K562 (cell line): ENCODE measurements around the gene MEGF11. TPM values are rescaled to one million over a fixed set of nuclear protein-coding genes. Genes with fewer than 3 reads are reported as not detected.

Experiments used
- BRF1 ChIP-seq: IDR thresholded peaks from 3 replicates; pipeline ENCODE4 v1.6.1; 2011; ENCODE audit warnings: borderline replicate concordance, mild to moderate bottlenecking; ENCODE audit not compliant: insufficient read length; ENCODE audit errors: extremely low read depth
- C11orf30 ChIP-seq: fragments of 450-650 bp; IDR thresholded peaks from 2 replicates; pipeline ENCODE4 v1.6.1; 2016; ENCODE audit warnings: low read depth, mild to moderate bottlenecking
- CTBP1 ChIP-seq: fragments of 450-650 bp; IDR thresholded peaks from 2 replicates; pipeline ENCODE4 v1.6.1; 2016; ENCODE audit warnings: borderline replicate concordance
- ELF2 ChIP-seq: fragments of 250-450 bp; sonication (Bioruptor Pico); IDR thresholded peaks from 2 replicates; pipeline ENCODE4 v1.5.0; 2021; ENCODE audit warnings: mild to moderate bottlenecking
- EP300 ChIP-seq: IDR thresholded peaks from 2 replicates; pipeline ENCODE4 v1.6.1; 2012; ENCODE audit warnings: low read length, improper control_type of control experiment
- HNRNPLL ChIP-seq: fragments of 200-400 bp; formaldehyde crosslinking; IDR thresholded peaks from 2 replicates; pipeline ENCODE4 v1.6.1; 2017; ENCODE audit warnings: low read length, low read depth, mild to moderate bottlenecking; ENCODE audit not compliant: poor library complexity, severe bottlenecking
- MCM7 ChIP-seq, 2 experiments: fragments of 450-650 bp; IDR thresholded peaks; 2 replicates each; pipeline ENCODE4 v1.6.1; 2016 to 2018
- NR4A1 ChIP-seq, 2 experiments: fragments of 250-450 bp in 1 of 2; fragments of 450-650 bp in 1 of 2; sonication (Bioruptor Pico) in 1 of 2; IDR thresholded peaks; 2 replicates each; pipeline versions ENCODE4 v1.4.0 to v1.6.1; 2016 to 2020; ENCODE audit warnings: mild to moderate bottlenecking in 2 of 2, missing compliant biosample characterization in 1 of 2, missing genetic modification characterization in 1 of 2, moderate library complexity in 1 of 2
- NRF1 ChIP-seq, 2 experiments: fragments of 450-650 bp; IDR thresholded peaks in 1 of 2; conservative IDR thresholded peaks in 1 of 2; 2 replicates each; pipeline ENCODE4 v1.6.1; 2014; ENCODE audit warnings: mild to moderate bottlenecking in 2 of 2
- SMARCA4 ChIP-seq: fragments of 450-650 bp; IDR thresholded peaks from 2 replicates; pipeline ENCODE4 v1.6.1; 2016
- SMARCC2 ChIP-seq: fragments of 450-650 bp; IDR thresholded peaks from 2 replicates; pipeline ENCODE4 v1.6.1; 2017; ENCODE audit warnings: antibody characterized with exemption, moderate library complexity, mild to moderate bottlenecking, low read depth
- SRSF7 ChIP-seq: fragments of 200-400 bp; formaldehyde crosslinking; optimal IDR thresholded peaks from 2 replicates; pipeline ENCODE3; 2017; ENCODE audit warnings: mild to moderate bottlenecking, low read depth, low read length
- TAF7 ChIP-seq: fragments of 450-650 bp; IDR thresholded peaks from 2 replicates; pipeline ENCODE4 v1.6.1; 2016; ENCODE audit warnings: missing genetic modification characterization, missing compliant biosample characterization
- ZNF589 ChIP-seq: fragments of 200-800 bp; sonication (Bioruptor generic); IDR thresholded peaks from 2 replicates; pipeline ENCODE4 v1.6.1; 2016; ENCODE audit warnings: low read depth, missing genetic modification characterization, missing compliant biosample characterization
- polyA plus RNA-seq, 8 experiments: library from polyadenylated mRNA; depleted of rRNA in 4 of 8; stranded (reverse) in 5 of 8; unstranded in 3 of 8; fragments of >200 nt; fragmentation: Nextera tagmentation in 2 of 8; fragmentation: Illumina TruSeq in 1 of 8; extraction: Ambion mirVana in 2 of 8; extraction: Trizol in 1 of 8; gene quantifications; 2 replicates each; pipeline versions ENCODE4 v1.2.1 to v1.2.3, GENCODE V29; 2011 to 2014; ENCODE audit warnings: inconsistent platforms in 1 of 8, missing spikeins in 1 of 8
- total RNA-seq, 7 experiments: library from RNA; depleted of rRNA in 6 of 7; stranded (reverse); fragments of >200 nt in 6 of 7; fragmentation: Illumina TruSeq in 2 of 7; extraction: Trizol in 2 of 7; gene quantifications; 2 replicates each; pipeline versions ENCODE4 v1.2.1 to v1.2.3, GENCODE V29; 2011 to 2021; ENCODE audit warnings: low replicate concordance in 1 of 7
- TF ChIP-seq, protein P1 (sequence below): fragments of 250-450 bp; sonication (Bioruptor Pico); IDR thresholded peaks from 2 replicates; pipeline ENCODE4 v1.4.0; 2020; ENCODE audit warnings: borderline replicate concordance
- TF ChIP-seq, protein P2 (sequence below): sonication (generic); formaldehyde crosslinking; IDR thresholded peaks from 2 replicates; pipeline ENCODE4 v1.8.0; 2022; ENCODE audit warnings: mild to moderate bottlenecking, missing genetic modification reagents
- TF ChIP-seq, protein P3 (sequence below): sonication (generic); formaldehyde crosslinking; IDR thresholded peaks from 2 replicates; pipeline ENCODE4 v1.9.0; 2022; ENCODE audit warnings: mild to moderate bottlenecking, missing genetic modification reagents

MEGF11 gene
- total and polyA plus RNA-seq, 9 of the 15 experiments (the other 6 are each of a cell fraction or from before 2014, with no cell fraction given), result 0.06 to 0.23 (median 0.20) TPM; not detected in 6

DNA sequence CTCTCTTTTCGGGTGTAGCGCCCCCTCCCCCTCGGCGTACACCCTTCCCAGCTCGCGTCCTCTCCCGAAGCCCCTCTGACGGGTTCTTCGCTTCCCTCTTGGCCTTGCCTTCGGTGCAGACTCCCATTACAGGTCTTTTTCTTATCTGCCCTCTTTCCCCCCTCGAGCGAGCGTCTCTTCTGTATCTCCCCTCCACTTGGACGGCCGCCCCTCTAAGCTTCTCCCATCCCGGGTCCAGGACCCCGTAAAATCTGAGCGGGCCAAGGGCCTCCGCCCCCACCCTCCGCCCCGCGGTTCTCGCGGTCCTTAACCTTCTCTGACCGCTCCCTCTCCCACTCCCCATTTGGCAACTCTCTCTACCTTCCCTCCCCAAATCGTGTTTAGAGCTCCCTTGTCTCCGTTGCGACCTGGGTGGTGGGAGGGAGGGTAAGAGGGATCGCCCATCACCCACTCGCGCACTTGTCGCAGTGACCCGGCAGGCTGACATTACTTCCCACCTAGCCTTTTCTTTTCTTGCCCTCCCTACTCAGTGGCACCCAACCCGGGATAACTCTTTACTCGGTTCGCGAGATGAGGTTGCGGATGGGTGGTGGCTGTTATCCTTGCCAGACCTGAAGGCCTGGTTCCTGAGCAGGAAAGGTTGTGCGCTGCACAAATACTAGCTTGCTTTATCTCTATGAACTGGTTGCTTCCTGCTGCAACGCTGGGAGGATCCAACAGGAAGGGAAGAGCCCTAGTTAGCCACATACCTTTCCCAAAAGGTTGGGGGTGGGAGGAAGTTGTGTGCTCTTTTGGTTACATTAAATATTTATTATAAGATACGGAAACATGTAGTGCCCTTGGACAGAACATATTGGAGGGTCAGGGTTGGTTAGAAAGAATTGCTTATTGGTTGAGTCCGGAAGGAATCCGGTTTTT lies 383.3 kb downstream of the MEGF11 start (continued):
- no peak for TF ChIP-seq NR4A1 (CRISPR knock-in tag; IDR thresholded peaks at IDR 0.05)
- TF ChIP-seq NR4A1 (tag; IDR thresholded peaks at IDR 0.05), result no peak
- TF ChIP-seq C11orf30, result no peak
- 0 out of 2 replicates have a peak, but pooled peaks have one; percentile 32 for TF ChIP-seq ZNF589 (CRISPR knock-in tag)
- no peak for TF ChIP-seq ELF2 (CRISPR knock-in tag)
- TF ChIP-seq BRF1, result no peak
- no peak for TF ChIP-seq HNRNPLL
- no peak for TF ChIP-seq SRSF7
- TF ChIP-seq, protein P1, sequence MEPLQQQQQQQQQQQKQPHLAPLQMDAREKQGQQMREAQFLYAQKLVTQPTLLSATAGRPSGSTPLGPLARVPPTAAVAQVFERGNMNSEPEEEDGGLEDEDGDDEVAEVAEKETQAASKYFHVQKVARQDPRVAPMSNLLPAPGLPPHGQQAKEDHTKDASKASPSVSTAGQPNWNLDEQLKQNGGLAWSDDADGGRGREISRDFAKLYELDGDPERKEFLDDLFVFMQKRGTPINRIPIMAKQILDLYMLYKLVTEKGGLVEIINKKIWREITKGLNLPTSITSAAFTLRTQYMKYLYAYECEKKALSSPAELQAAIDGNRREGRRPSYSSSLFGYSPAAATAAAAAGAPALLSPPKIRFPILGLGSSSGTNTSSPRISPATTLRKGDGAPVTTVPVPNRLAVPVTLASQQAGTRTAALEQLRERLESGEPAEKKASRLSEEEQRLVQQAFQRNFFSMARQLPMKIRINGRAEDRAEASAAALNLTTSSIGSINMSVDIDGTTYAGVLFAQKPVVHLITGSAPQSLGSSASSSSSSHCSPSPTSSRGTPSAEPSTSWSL (CRISPR knock-in tag), result no peak
- TF ChIP-seq, protein P2, sequence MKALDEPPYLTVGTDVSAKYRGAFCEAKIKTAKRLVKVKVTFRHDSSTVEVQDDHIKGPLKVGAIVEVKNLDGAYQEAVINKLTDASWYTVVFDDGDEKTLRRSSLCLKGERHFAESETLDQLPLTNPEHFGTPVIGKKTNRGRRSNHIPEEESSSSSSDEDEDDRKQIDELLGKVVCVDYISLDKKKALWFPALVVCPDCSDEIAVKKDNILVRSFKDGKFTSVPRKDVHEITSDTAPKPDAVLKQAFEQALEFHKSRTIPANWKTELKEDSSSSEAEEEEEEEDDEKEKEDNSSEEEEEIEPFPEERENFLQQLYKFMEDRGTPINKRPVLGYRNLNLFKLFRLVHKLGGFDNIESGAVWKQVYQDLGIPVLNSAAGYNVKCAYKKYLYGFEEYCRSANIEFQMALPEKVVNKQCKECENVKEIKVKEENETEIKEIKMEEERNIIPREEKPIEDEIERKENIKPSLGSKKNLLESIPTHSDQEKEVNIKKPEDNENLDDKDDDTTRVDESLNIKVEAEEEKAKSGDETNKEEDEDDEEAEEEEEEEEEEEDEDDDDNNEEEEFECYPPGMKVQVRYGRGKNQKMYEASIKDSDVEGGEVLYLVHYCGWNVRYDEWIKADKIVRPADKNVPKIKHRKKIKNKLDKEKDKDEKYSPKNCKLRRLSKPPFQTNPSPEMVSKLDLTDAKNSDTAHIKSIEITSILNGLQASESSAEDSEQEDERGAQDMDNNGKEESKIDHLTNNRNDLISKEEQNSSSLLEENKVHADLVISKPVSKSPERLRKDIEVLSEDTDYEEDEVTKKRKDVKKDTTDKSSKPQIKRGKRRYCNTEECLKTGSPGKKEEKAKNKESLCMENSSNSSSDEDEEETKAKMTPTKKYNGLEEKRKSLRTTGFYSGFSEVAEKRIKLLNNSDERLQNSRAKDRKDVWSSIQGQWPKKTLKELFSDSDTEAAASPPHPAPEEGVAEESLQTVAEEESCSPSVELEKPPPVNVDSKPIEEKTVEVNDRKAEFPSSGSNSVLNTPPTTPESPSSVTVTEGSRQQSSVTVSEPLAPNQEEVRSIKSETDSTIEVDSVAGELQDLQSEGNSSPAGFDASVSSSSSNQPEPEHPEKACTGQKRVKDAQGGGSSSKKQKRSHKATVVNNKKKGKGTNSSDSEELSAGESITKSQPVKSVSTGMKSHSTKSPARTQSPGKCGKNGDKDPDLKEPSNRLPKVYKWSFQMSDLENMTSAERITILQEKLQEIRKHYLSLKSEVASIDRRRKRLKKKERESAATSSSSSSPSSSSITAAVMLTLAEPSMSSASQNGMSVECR (CRISPR knock-in tag), result no peak
- 0 out of 2 replicates have a peak, but pooled peaks have one; percentile 23 for TF ChIP-seq SMARCA4
- peak; percentile 30 to 42; a peak in 2 of 4 replicates for TF ChIP-seq NRF1 (conservative IDR thresholded peaks at IDR 0.05 in 1 of 2, IDR thresholded peaks at IDR 0.05 in 1 of 2)
- no peak for TF ChIP-seq MCM7 (IDR thresholded peaks at IDR 0.05)
- TF ChIP-seq EP300, result peak; percentile 42; the same call in 1 of the 2 replicates
- TF ChIP-seq TAF7 (tag), result no peak
- peak; percentile 46; the same call in 1 of the 2 replicates for TF ChIP-seq CTBP1
- TF ChIP-seq, protein P3, sequence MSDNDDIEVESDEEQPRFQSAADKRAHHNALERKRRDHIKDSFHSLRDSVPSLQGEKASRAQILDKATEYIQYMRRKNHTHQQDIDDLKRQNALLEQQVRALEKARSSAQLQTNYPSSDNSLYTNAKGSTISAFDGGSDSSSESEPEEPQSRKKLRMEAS (CRISPR knock-in tag), result no peak
- no peak for TF ChIP-seq SMARCC2
